ENCODE data around the gene MBTPS1. TPM values are rescaled to one million over a fixed set of nuclear protein-coding genes. Genes with fewer than 3 reads are reported as not detected.
A peak's percentile ranks its signal among the peaks of the same experiment; 100 is the strongest.

The MBTPS1 gene
- total and polyA plus RNA-seq, 10 of the 15 experiments (the other 5 are each of a cell fraction or from before 2014, with no cell fraction given) = 1.3 to 43.9 (median 35.2) TPM

GRCh38 chr16:84115919-84116719 is 623 bp downstream of the MBTPS1 start (continued):
- TF ChIP-seq ZBTB11 (CRISPR knock-in tag; IDR thresholded peaks at IDR 0.05) = no peak
- TF ChIP-seq, protein P1, sequence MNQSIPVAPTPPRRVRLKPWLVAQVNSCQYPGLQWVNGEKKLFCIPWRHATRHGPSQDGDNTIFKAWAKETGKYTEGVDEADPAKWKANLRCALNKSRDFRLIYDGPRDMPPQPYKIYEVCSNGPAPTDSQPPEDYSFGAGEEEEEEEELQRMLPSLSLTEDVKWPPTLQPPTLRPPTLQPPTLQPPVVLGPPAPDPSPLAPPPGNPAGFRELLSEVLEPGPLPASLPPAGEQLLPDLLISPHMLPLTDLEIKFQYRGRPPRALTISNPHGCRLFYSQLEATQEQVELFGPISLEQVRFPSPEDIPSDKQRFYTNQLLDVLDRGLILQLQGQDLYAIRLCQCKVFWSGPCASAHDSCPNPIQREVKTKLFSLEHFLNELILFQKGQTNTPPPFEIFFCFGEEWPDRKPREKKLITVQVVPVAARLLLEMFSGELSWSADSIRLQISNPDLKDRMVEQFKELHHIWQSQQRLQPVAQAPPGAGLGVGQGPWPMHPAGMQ (IDR thresholded peaks at IDR 0.05; ENCODE audit: borderline replicate concordance) = no peak
- peak; percentile 58 for TF ChIP-seq NR2C1 (IDR thresholded peaks at IDR 0.05)
- TF ChIP-seq SUZ12 (IDR thresholded peaks at IDR 0.05; ENCODE audit: unreplicated experiment) = no peak
- TF ChIP-seq MEF2B (IDR thresholded peaks at IDR 0.05; ENCODE audit: partially characterized antibody, poor library complexity, severe bottlenecking) = no peak
- no peak for TF ChIP-seq STAT1 (conservative IDR thresholded peaks at IDR 0.05)
- TF ChIP-seq IKZF1 (conservative IDR thresholded peaks at IDR 0.05) = no peak
- no peak for TF ChIP-seq PBX3 (IDR thresholded peaks at IDR 0.05; ENCODE audit: insufficient replicate concordance, low read depth, low read length)
- TF ChIP-seq SUPT20H (IDR thresholded peaks at IDR 0.05; ENCODE audit: borderline replicate concordance, control insufficient read depth, low read depth, low read length) = no peak
- TF ChIP-seq HDAC2 (IDR thresholded peaks at IDR 0.05) = no peak
- TF ChIP-seq MTA2 (IDR thresholded peaks at IDR 0.05; ENCODE audit: low read depth) = no peak
- TF ChIP-seq RAD51 (IDR thresholded peaks at IDR 0.05) = no peak
- TF ChIP-seq, protein P2, sequence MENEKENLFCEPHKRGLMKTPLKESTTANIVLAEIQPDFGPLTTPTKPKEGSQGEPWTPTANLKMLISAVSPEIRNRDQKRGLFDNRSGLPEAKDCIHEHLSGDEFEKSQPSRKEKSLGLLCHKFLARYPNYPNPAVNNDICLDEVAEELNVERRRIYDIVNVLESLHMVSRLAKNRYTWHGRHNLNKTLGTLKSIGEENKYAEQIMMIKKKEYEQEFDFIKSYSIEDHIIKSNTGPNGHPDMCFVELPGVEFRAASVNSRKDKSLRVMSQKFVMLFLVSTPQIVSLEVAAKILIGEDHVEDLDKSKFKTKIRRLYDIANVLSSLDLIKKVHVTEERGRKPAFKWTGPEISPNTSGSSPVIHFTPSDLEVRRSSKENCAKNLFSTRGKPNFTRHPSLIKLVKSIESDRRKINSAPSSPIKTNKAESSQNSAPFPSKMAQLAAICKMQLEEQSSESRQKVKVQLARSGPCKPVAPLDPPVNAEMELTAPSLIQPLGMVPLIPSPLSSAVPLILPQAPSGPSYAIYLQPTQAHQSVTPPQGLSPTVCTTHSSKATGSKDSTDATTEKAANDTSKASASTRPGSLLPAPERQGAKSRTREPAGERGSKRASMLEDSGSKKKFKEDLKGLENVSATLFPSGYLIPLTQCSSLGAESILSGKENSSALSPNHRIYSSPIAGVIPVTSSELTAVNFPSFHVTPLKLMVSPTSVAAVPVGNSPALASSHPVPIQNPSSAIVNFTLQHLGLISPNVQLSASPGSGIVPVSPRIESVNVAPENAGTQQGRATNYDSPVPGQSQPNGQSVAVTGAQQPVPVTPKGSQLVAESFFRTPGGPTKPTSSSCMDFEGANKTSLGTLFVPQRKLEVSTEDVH (IDR thresholded peaks at IDR 0.05; ENCODE audit: low read depth, partially characterized antibody) = no peak
- no peak for TF ChIP-seq NFYB (IDR thresholded peaks at IDR 0.05; ENCODE audit: insufficient read depth, low read depth, low read length)
- peak; percentile 36; the same call in 1 of the 2 replicates for TF ChIP-seq E2F4 (IDR thresholded peaks at IDR 0.05; ENCODE audit: low read depth, low read length)
- no peak for TF ChIP-seq TBL1XR1 (IDR thresholded peaks at IDR 0.05; ENCODE audit: low read depth, low read length)
- no peak for TF ChIP-seq ZNF384 (IDR thresholded peaks at IDR 0.05; ENCODE audit: borderline replicate concordance, low read depth, low read length)
- TF ChIP-seq HCFC1 (IDR thresholded peaks at IDR 0.05; ENCODE audit: low read length) = no peak
- no peak for TF ChIP-seq BCL11A (IDR thresholded peaks at IDR 0.05; ENCODE audit: low read depth, low read length)
- TF ChIP-seq POLR2AphosphoS5 (IDR thresholded peaks at IDR 0.05; ENCODE audit: low read length) = no peak

Measured in GM12878 (cell line).